SKM-1 treated with dmso at 0.1 percent for 144 hours (cell line): ENCODE results near the gene PHLDB2.

Source experiments
- DNase-seq: peaks from one replicate; lab custom pipeline; 2025; ENCODE audit not compliant: unreplicated experiment; lab: John Stamatoyannopoulos, UW

Gene PHLDB2

GRCh38 chr3:111923095-111923771 lies 64.2 kb downstream of the PHLDB2 start:
- no peak for DNase-seq

GRCh38 chr3:111923806-111924205 lies 64.7 kb downstream of the PHLDB2 start:
- no peak for DNase-seq

GRCh38 chr3:111924283-111924682 lies 65.2 kb downstream of the PHLDB2 start:
- DNase-seq = no peak

GRCh38 chr3:111926266-111926676 lies 67.2 kb downstream of the PHLDB2 start:
- DNase-seq = no peak

- no peak for DNase-seq
These were observed 69.5 kb downstream of the PHLDB2 start for GRCh38 chr3:111928613-111929012.

- no peak for DNase-seq
These were observed 70.4 kb downstream of the PHLDB2 start for GRCh38 chr3:111929484-111929883.

GRCh38 chr3:111932946-111933345 lies 73.9 kb downstream of the PHLDB2 start:
- DNase-seq = no peak

- no peak for DNase-seq
These were observed 77.3 kb downstream of the PHLDB2 start for GRCh38 chr3:111936191-111936841.

GRCh38 chr3:111936967-111937366 lies 77.9 kb downstream of the PHLDB2 start:
- DNase-seq = no peak

GRCh38 chr3:111937871-111938270 lies 78.8 kb downstream of the PHLDB2 start:
- no peak for DNase-seq

GRCh38 chr3:111939873-111940272 lies 80.8 kb downstream of the PHLDB2 start:
- no peak for DNase-seq

GRCh38 chr3:111943533-111943932 lies 84.5 kb downstream of the PHLDB2 start:
- no peak for DNase-seq

- no peak for DNase-seq
These were observed 85.3 kb downstream of the PHLDB2 start for GRCh38 chr3:111944372-111944771.

GRCh38 chr3:111947231-111947630 lies 88.2 kb downstream of the PHLDB2 start:
- DNase-seq = no peak

- no peak for DNase-seq
These were observed 89.7 kb downstream of the PHLDB2 start for GRCh38 chr3:111948786-111949185.

GRCh38 chr3:111949712-111950111 lies 90.6 kb downstream of the PHLDB2 start:
- no peak for DNase-seq

GRCh38 chr3:111951032-111951431 lies 92.0 kb downstream of the PHLDB2 start:
- no peak for DNase-seq

- DNase-seq = no peak
These were observed 93.0 kb downstream of the PHLDB2 start for GRCh38 chr3:111952086-111952485.

- no peak for DNase-seq
These were observed 93.9 kb downstream of the PHLDB2 start for GRCh38 chr3:111952866-111953450.

- DNase-seq = no peak
These were observed 95.3 kb downstream of the PHLDB2 start for GRCh38 chr3:111954228-111954990.

- no peak for DNase-seq
These were observed 96.8 kb downstream of the PHLDB2 start for GRCh38 chr3:111955876-111956275.

GRCh38 chr3:111956449-111956848 lies 97.4 kb downstream of the PHLDB2 start:
- no peak for DNase-seq
